GM23248 (cell line): Measurements from ENCODE around the gene TNRC6B. TPM values are rescaled to one million over a fixed set of nuclear protein-coding genes. Genes with fewer than 3 reads are reported as not detected.

Experiments
- DNase-seq: peaks from one replicate; pipeline ENCODE4 v3.0.0-alpha.2; 2015
- H2AFZ ChIP-seq: fragments of 200-600 bp; sonication (generic); 2 replicates; pipeline ENCODE4 v1.6.1; 2016; ENCODE audit warnings: antibody characterized with exemption
- H3F3A ChIP-seq: fragments of 200-600 bp; sonication (generic); 2 replicates; pipeline ENCODE4 v1.6.1; 2016; ENCODE audit warnings: mild to moderate bottlenecking, antibody characterized with exemption, mixed run types; ENCODE audit not compliant: insufficient read depth
- H3K27ac ChIP-seq: fragments of 200-600 bp; sonication (generic); 2 replicates; pipeline ENCODE4 v1.5.1; 2016; ENCODE audit warnings: mild to moderate bottlenecking
- H3K27me3 ChIP-seq: fragments of 200-600 bp; sonication (generic); replicated peaks from 2 replicates; pipeline ENCODE4 v1.6.1; 2016; ENCODE audit warnings: mild to moderate bottlenecking; ENCODE audit not compliant: insufficient read depth
- H3K36me3 ChIP-seq: fragments of 200-600 bp; sonication (generic); 2 replicates; pipeline ENCODE4 v1.6.1; 2016; ENCODE audit warnings: low read depth, mild to moderate bottlenecking
- H3K4me1 ChIP-seq: fragments of 200-600 bp; sonication (generic); 2 replicates; pipeline ENCODE4 v1.6.1; 2016; ENCODE audit warnings: mild to moderate bottlenecking; ENCODE audit not compliant: insufficient read depth
- H3K4me2 ChIP-seq: fragments of 200-600 bp; sonication (generic); one replicate; pipeline ENCODE4 v1.6.1; 2016; ENCODE audit warnings: mild to moderate bottlenecking; ENCODE audit not compliant: unreplicated experiment
- H3K4me3 ChIP-seq: fragments of 200-600 bp; sonication (generic); 2 replicates; pipeline ENCODE4 v1.5.1; 2016; ENCODE audit warnings: mild to moderate bottlenecking
- H3K79me2 ChIP-seq: fragments of 200-600 bp; sonication (generic); 2 replicates; pipeline ENCODE4 v1.6.1; 2016; ENCODE audit warnings: mild to moderate bottlenecking; ENCODE audit not compliant: insufficient read depth
- H3K9ac ChIP-seq: fragments of 200-600 bp; sonication (generic); 2 replicates; pipeline ENCODE4 v1.6.1; 2016; ENCODE audit warnings: mild to moderate bottlenecking
- H3K9me2 ChIP-seq: fragments of 200-600 bp; sonication (generic); 2 replicates; pipeline ENCODE4 v1.6.1; 2016; ENCODE audit warnings: mixed run types, mild to moderate bottlenecking, moderate library complexity; ENCODE audit not compliant: insufficient read depth
- H3K9me3 ChIP-seq: fragments of 200-600 bp; sonication (generic); one replicate; pipeline ENCODE4 v1.6.1; 2017; ENCODE audit warnings: low read depth
- H4K20me1 ChIP-seq: fragments of 200-600 bp; sonication (generic); 2 replicates; pipeline ENCODE4 v1.6.0; 2016; ENCODE audit not compliant: insufficient read depth
- EZH2 ChIP-seq: fragments of 200-600 bp; sonication (generic); IDR thresholded peaks from 2 replicates; pipeline ENCODE4 v1.6.1; 2018; ENCODE audit warnings: antibody characterized with exemption, mild to moderate bottlenecking; ENCODE audit not compliant: insufficient read depth, poor library complexity, severe bottlenecking
- EZH2phosphoT487 ChIP-seq: fragments of 200-600 bp; sonication (generic); IDR thresholded peaks from 2 replicates; pipeline ENCODE4 v1.6.1; 2018; ENCODE audit warnings: antibody characterized with exemption, moderate library complexity, mild to moderate bottlenecking, low read depth; ENCODE audit not compliant: insufficient read depth
- WGBS, 2 experiments: methylation state at CpG; one replicate each; pipeline ENCODE4 v1.1.6; 2015 to 2017; ENCODE audit warnings: low lambda C conversion rate in 2 of 2, low coverage in 1 of 2; ENCODE audit errors: missing lambda C conversion rate in 2 of 2; 5-methylcytosine and 5-hydroxymethylcytosine counted together
- in situ Hi-C: fragments of 300-500 bp; cut with MboI; formaldehyde crosslinking; loops from 2 replicates; pipeline ENCODE4 v1.15.0; 2020
- polyA plus RNA-seq: library from polyadenylated mRNA; unstranded; fragments of >200 nt; fragmentation: Nextera tagmentation; extraction: Ambion mirVana; gene quantifications from 2 replicates; pipeline ENCODE4 v1.2.1, GENCODE V29; 2016
- total RNA-seq: library from RNA; depleted of rRNA; stranded (reverse); fragments of >200 nt; shearing (Covaris generic); gene quantifications from 2 replicates; pipeline ENCODE4 v1.2.3, GENCODE V29; 2014

TNRC6B gene
- total and polyA plus RNA-seq, 2 experiments from 2014 or later = 14.1 to 21.1 TPM

GRCh38 chr22:40199223-40199622, 21.5 kb downstream of the TNRC6B start:
- Histone ChIP-seq H3K36me3 (no peaks in the 10 kb centered on the region), H2AFZ (no peak overlapping the region), H3F3A (peaks cover 37% of the 10 kb centered on the region), H4K20me1 (peaks cover 13% of the 10 kb centered on the region; the same call in 1 of the 2 replicates), H3K4me2 (no peak overlapping the region), H3K9me3 (no peaks in the 10 kb centered on the region), H3K9ac (no peak overlapping the region), H3K4me1 (peaks cover 38% of the 10 kb centered on the region), H3K27ac (no peak overlapping the region), H3K4me3 (no peak overlapping the region), H3K9me2 (no peaks in the 10 kb centered on the region), H3K79me2 (peaks cover 87% of the 10 kb centered on the region), H3K27me3 (no peaks in the 10 kb centered on the region)
- 79 to 84% methylated on average over 2 of the region's 2 CpGs for WGBS, 2 experiments
- in situ Hi-C loops = no loop called here
- TF ChIP-seq EZH2phosphoT487 (no peak), EZH2 (no peak)
- no peak for DNase-seq

DNA sequence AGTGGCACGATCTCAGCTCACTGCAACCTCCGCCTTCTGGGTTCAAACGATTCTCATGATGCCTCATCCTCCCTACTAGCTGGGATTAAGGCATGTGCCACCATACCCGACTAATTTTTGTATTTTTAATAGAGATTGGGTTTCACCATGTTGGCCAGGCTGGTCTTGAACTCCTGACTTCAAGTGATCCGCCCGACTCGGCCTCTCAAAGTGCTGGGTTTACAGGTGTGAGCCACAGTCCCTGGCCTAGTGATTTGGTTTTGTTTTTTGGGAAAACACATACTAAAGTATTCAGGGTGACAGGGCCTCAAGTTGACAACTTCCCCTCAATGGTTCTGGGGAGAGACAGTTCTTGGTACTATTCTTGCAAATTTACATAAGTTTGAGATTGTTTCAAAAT, 22.1 kb downstream of the TNRC6B start:
- H2AFZ ChIP-seq = no peak overlapping the region
- no peak overlapping the region for H3K9ac ChIP-seq
- H3K9me3 ChIP-seq = no peaks in the 10 kb centered on the region
- peaks cover 16% of the 10 kb centered on the region; the same call in 1 of the 2 replicates for H4K20me1 ChIP-seq
- no peaks in the 10 kb centered on the region for H3K9me2 ChIP-seq
- no peak overlapping the region for H3K4me3 ChIP-seq
- H3K27ac ChIP-seq = no peak overlapping the region
- H3K79me2 ChIP-seq = peaks cover 81% of the 10 kb centered on the region
- no peaks in the 10 kb centered on the region for H3K27me3 ChIP-seq
- no peak for DNase-seq
- H3K36me3 ChIP-seq = no peaks in the 10 kb centered on the region
- H3K4me2 ChIP-seq = no peak overlapping the region
- WGBS, 2 experiments = 97 to 99% methylated on average over 7 of the region's 7 CpGs
- TF ChIP-seq EZH2 (no peak), EZH2phosphoT487 (no peak)
- peaks cover 44% of the 10 kb centered on the region for H3K4me1 ChIP-seq
- peaks cover 43% of the 10 kb centered on the region for H3F3A ChIP-seq
- in situ Hi-C loops = no loop called here

DNA sequence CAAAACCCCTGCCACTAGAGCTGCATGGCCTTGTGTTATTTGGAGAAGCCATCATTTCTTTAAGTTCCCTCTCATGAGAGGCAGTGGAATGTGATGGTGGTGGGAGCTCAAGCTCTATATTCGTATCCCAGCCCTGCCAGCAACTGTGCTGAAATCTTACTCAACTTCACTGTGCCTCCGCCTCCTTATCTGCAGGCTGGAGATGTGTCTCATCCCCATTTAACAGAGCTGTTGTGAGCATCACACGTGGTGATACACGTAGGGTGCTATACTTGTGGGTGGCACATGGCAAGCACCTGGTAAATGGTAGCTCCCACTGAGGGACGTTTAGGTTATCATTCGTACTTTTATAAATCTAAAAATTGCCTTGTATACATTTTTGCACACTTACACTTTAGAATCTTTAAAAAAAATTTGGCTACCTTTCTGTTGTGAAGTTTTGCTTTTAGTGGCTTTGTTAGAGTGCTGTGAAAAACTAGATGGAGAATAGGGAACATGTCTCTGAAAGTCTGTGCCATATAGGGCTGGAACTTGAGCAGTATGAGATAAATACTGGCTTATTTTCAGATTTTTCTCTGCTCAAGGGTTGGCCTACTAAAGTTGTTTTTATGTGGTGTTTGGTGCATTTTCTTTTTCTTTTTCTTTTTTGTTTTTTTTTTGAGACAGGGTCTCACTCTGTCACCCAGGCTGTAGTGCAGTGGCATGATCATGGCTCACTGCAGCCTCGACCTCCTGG, 23.2 kb downstream of the TNRC6B start:
- no peak for DNase-seq
- Histone ChIP-seq H3K27ac (no peak overlapping the region), H3K27me3 (no peaks in the 10 kb centered on the region), H3K4me2 (no peak overlapping the region), H3K9ac (no peak overlapping the region), H4K20me1 (peaks cover 14% of the 10 kb centered on the region; the same call in 1 of the 2 replicates), H3K4me3 (no peak overlapping the region), H3K9me2 (no peaks in the 10 kb centered on the region), H2AFZ (no peak overlapping the region), H3K4me1 (peaks cover 48% of the 10 kb centered on the region), H3K79me2 (peaks cover 81% of the 10 kb centered on the region), H3F3A (peaks cover 49% of the 10 kb centered on the region), H3K9me3 (no peaks in the 10 kb centered on the region), H3K36me3 (no peaks in the 10 kb centered on the region)
- in situ Hi-C loops = no loop called here
- TF ChIP-seq EZH2 = no peak
- TF ChIP-seq EZH2phosphoT487 = no peak
- WGBS, 2 experiments = 86 to 87% methylated on average over 7 of the region's 7 CpGs

- Histone ChIP-seq H3K4me2 (no peak overlapping the region), H3K27ac (no peak overlapping the region), H3K9me3 (no peaks in the 10 kb centered on the region), H2AFZ (no peak overlapping the region), H3K9ac (no peak overlapping the region), H3K9me2 (no peaks in the 10 kb centered on the region), H3K27me3 (no peaks in the 10 kb centered on the region), H3K4me3 (no peak overlapping the region), H3K36me3 (no peaks in the 10 kb centered on the region), H3K4me1 (peaks cover 37% of the 10 kb centered on the region), H3F3A (peaks cover 37% of the 10 kb centered on the region), H3K79me2 (peaks cover 84% of the 10 kb centered on the region), H4K20me1 (peaks cover 14% of the 10 kb centered on the region; the same call in 1 of the 2 replicates)
- in situ Hi-C loops = no loop called here
- TF ChIP-seq EZH2phosphoT487 = no peak
- TF ChIP-seq EZH2 = no peak
- no peak for DNase-seq
- 83 to 87% methylated on average over 9 of the region's 9 CpGs for WGBS, 2 experiments
Observed at GRCh38 chr22:40202225-40202944, 24.7 kb downstream of the TNRC6B start.
